NT2/D1 (cell line): ENCODE data around the gene INTS7.
A peak's percentile ranks its signal among the peaks of the same experiment; 100 is the strongest.
"Not testable (repeated sequence)": the region's sequence is repeated elsewhere in the genome, so short reads cannot be mapped to it uniquely, and the experiment has no call there.

Experiments used
- DNase-seq: peaks from one replicate; pipeline ENCODE4 v3.0.0-alpha.2; 2011; ENCODE audit warnings: low read depth, low spot score
- H3K27me3 ChIP-seq: 2 replicates; pipeline ENCODE4 v1.6.0; 2011; ENCODE audit warnings: mild to moderate bottlenecking; ENCODE audit not compliant: insufficient read length, insufficient read depth
- H3K36me3 ChIP-seq: 2 replicates; pipeline ENCODE4 v1.6.1; 2011; ENCODE audit warnings: mild to moderate bottlenecking, low read length, mixed read lengths; ENCODE audit not compliant: insufficient read depth, insufficient read length
- H3K4me1 ChIP-seq: 2 replicates; pipeline ENCODE4 v1.5.1; 2011; ENCODE audit not compliant: insufficient read depth, insufficient read length
- H3K4me3 ChIP-seq: 2 replicates; pipeline ENCODE4 v1.5.1; 2011; ENCODE audit warnings: low read depth; ENCODE audit not compliant: insufficient read length
- H3K9ac ChIP-seq: 2 replicates; pipeline ENCODE4 v1.6.0; 2011; ENCODE audit warnings: low read depth; ENCODE audit not compliant: insufficient read length
- H3K9me3 ChIP-seq: 2 replicates; pipeline ENCODE4 v1.5.1; 2011; ENCODE audit warnings: mild to moderate bottlenecking, low read length; ENCODE audit not compliant: insufficient read depth
- SUZ12 ChIP-seq: IDR thresholded peaks from 2 replicates; pipeline ENCODE4 v1.6.1; 2011; ENCODE audit not compliant: insufficient read length, insufficient read depth; ENCODE audit errors: extremely low read depth
- YY1 ChIP-seq: IDR thresholded peaks from 2 replicates; pipeline ENCODE4 v1.6.1; 2011; ENCODE audit not compliant: insufficient read length, insufficient read depth
- ZNF274 ChIP-seq: IDR thresholded peaks from 2 replicates; pipeline ENCODE4 v1.6.1; 2011; ENCODE audit warnings: mild to moderate bottlenecking, low read depth, low read length

INTS7 gene

DNA sequence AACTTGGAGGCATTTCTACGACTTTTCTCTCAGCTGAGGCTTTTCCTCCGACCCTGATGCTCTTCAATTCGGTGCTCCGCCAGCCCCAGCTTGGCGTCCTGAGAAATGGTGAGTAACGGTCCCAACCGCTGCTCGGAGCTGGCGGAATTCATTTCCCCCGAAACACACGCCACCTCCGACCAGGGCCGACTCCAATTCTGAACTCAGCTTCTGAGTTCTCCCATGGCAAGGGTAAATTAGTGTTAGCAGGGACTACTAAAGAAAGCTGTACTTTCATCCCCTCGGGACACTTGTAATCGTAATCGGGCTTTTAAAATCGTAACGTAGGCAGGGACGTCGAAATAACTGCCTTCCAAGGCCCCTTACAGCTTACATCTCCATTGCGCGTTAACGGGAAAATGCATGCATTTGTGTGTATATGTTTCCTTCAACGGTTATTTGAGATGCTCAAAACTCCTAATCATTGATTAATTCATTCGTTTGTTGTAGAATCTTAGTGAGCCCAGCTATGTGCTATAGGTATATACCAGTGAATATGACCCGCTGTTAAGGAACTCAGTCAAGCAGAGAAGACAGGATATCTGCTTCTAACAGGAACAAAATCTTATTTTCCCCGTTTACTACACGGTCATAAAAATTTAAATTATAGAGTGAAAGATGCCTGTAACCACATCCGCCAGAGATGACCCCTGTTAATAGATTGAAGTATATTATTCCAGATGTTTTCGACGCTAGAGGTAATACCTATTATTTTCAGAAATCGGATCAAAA is 663 bp upstream of the INTS7 start:
- Histone ChIP-seq H3K27me3 (no peaks in the 10 kb centered on the region), H3K4me1 (no peaks in the 10 kb centered on the region), H3K9me3 (no peaks in the 10 kb centered on the region), H3K9ac (peak overlapping the region; percentile 96), H3K4me3 (peak overlapping the region; percentile 94), H3K36me3 (peaks cover 51% of the 10 kb centered on the region)
- DNase-seq: no peak
- TF ChIP-seq SUZ12 (no peak), YY1 (no peak), ZNF274 (no peak)

DNA sequence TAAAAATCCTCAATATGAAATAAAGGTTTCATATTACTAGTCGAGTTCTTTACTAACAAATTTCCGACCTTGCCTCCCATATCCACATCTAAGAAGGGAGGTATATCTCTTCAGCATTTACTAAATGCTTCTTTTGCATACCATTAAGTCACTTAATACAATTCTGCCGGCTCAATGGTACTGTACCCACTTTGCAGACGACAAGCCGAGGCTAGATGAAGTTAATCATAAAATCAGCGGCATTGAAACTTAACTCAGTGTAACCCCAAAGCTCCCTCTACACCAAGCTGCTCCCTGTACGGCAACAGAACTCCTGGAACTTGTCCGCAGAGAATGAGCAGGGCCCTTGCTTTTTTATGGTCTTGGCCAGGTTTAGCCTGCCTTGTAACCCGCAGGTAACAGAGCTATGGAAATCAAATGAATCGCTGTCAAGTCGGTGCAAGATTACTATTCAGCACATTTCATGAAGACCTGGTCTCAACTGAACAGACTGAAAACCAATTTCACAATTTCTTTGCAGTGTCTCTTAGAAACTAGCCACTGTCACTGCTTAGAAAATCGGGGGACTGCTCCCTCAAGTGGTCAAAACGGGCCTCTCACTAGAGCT is 738 bp downstream of the INTS7 start:
- DNase-seq: no peak
- no peaks in the 10 kb centered on the region for H3K4me1 ChIP-seq
- peaks cover 43% of the 10 kb centered on the region for H3K36me3 ChIP-seq

DNA sequence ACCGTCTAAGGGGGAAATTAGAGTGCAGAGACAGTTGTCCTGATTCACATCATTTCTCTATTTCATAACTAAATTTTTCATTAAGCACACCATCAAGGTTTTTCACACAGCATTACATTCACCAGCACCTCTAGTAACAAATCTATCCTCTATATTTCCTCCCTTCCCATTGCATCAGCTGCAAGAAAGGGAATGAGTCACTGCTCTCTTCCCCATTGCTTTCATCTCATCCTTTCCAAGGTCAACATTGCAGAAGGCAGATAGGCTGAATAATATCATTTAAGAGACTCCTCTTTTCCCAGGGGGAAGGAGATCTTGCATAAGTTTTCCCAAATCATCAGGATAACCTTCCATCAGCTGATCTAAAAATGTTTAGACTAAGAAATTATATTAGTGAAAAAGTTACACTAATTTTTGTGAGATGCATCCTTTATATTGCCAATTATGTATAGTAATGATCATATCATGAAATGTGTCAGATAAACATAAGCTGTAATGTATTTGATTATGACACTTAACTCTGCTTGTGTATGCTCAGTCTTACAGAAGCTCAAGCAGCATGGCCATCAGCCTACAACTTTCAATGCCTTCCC is 4.3 kb downstream of the INTS7 start:
- Histone ChIP-seq H3K9me3 (0 out of 2 replicates have a peak, but pooled peaks cover under 1% of the 10 kb centered on the region), H3K4me1 (no peaks in the 10 kb centered on the region)

More for the DNA sequence above, 738 bp downstream of the INTS7 start:
- Histone ChIP-seq H3K9ac (peak overlapping the region; percentile 77), H3K4me3 (peak overlapping the region; percentile 94), H3K27me3 (no peaks in the 10 kb centered on the region), H3K9me3 (no peaks in the 10 kb centered on the region)
- TF ChIP-seq ZNF274 (no peak), YY1 (no peak)

DNA sequence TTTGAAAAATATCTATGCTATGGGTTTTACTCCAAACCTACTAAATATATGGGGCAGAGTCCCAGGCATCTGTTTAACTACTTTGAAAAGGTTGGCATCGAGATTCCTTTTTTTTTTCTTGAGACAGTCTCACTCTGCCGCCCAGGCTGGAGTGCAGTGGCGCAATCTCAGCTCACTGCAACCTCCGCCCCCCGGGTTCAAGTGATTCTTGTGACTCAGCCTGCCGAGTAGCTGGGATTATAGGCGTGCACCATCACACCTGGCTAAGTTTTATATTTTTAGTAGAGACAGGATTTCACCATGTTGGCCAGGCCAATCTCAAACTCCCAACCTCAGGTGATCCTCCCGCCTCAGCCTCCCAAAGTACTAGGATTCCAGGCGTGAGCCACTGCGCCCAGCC is 7.6 kb downstream of the INTS7 start:
- peaks cover 20% of the 10 kb centered on the region for H3K36me3 ChIP-seq
- H3K4me3 ChIP-seq, H3K27me3 ChIP-seq, H3K4me1 ChIP-seq, DNase-seq, H3K9ac ChIP-seq: not testable (repeated sequence)
- peaks cover 19% of the 10 kb centered on the region for H3K9me3 ChIP-seq

More for the DNA sequence above, 4.3 kb downstream of the INTS7 start:
- no peak overlapping the region for H3K4me3 ChIP-seq
- no peaks in the 10 kb centered on the region for H3K27me3 ChIP-seq
- H3K36me3 ChIP-seq: peaks cover 19% of the 10 kb centered on the region
- TF ChIP-seq ZNF274: no peak
- TF ChIP-seq YY1: no peak
- no peak for TF ChIP-seq SUZ12
- no peak overlapping the region for H3K9ac ChIP-seq
- no peak for DNase-seq

DNA sequence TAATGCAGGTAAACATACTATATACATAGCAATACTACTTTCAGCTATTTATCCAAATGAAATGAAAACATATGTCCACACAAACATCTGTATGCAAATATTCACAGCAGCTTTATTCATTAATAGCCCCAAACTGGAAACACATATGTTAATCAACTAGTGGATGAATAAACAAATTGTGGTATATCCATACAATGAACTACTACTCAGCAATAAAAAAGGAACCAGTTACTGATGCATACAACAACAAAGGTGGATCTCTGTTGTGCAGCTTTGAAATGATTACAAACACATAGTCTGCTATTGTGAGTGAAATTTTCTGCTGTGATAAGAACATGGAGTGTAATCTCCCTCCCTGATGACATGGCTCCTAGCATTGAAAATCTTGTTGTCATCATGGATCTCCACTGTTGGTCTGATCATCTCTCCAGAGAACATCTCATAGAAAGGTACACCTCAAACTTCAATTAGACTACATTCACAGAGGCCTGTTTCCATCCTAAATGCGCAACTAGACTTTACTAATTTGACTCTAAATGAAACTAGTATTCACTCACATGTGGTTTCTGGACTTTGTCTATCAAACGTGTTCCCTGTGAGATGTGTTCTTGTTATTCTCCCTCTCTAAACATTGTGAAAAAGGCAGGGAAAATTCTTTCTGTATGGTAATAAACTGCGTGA is 10.7 kb downstream of the INTS7 start:
- Histone ChIP-seq H3K27me3 (no peaks in the 10 kb centered on the region), H3K4me1 (no peaks in the 10 kb centered on the region), H3K9ac (no peak overlapping the region), H3K9me3 (peaks cover 19% of the 10 kb centered on the region), H3K4me3 (no peak overlapping the region), H3K36me3 (peaks cover 24% of the 10 kb centered on the region)
- no peak for DNase-seq
- TF ChIP-seq SUZ12 (no peak), YY1 (no peak), ZNF274 (no peak)

DNA sequence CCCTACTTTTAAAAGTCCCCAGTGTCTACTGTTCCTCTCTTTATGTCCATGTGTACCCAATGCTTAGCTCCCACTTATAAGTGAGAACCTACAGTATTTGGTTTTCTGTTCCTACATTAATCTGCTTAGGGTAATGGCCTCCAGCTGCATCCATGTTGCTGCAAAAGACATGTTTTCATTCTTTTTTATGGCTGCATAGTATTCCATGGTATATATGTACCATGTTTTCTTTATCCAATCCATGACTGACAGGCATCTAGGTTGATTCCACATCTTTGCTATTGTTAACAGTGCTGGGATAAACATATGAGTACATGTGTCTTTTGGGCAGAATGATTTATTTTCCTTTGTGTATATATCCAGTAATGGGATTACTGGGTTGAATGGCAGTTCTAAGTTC is 12.4 kb downstream of the INTS7 start:
- Histone ChIP-seq H3K36me3 (peaks cover 26% of the 10 kb centered on the region), H3K9me3 (peaks cover 19% of the 10 kb centered on the region)
- not testable (repeated sequence) for H3K4me3 ChIP-seq, H3K4me1 ChIP-seq, DNase-seq, H3K27me3 ChIP-seq, H3K9ac ChIP-seq

DNA sequence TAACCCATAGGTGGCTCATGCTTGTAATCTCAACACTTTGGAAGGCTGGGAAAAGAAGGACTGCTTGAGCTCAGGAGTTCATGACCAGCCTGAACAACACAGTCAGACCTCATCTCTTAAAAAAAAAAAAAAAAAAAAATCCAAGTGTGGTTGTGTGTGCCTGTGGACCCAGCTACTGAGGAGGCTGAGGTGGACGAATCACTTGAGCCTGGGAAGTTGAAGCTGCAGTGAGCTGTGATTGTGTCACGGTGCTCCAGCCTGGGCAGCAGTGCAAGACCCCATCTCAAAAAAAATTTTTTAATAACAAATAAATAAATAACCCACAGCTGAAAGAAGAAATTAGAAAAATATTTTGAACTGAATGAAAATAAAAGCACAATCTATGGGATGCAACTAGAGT is 13.8 kb downstream of the INTS7 start:
- no peak for DNase-seq
- Histone ChIP-seq H3K27me3 (no peaks in the 10 kb centered on the region), H3K4me1 (no peaks in the 10 kb centered on the region), H3K9me3 (peaks cover 24% of the 10 kb centered on the region), H3K4me3 (no peak overlapping the region), H3K9ac (no peak overlapping the region), H3K36me3 (peaks cover 35% of the 10 kb centered on the region)
- TF ChIP-seq SUZ12 (no peak), YY1 (no peak), ZNF274 (no peak)
